HFF-Myc (cell line): ENCODE data around the gene LCN10.

Experiments used
- DNase-seq: peaks from one replicate; pipeline ENCODE4 v3.0.0-alpha.2; 2011; ENCODE audit warnings: low read depth; ENCODE audit errors: extremely low read depth
- H3K4me3 ChIP-seq: replicated peaks from 2 replicates; pipeline ENCODE4 v1.5.1; 2011; ENCODE audit warnings: low read depth, mild to moderate bottlenecking, control low read depth, low read length
- TF ChIP-seq, protein P1 (sequence below): IDR thresholded peaks from 2 replicates; pipeline ENCODE4 v1.5.1; 2012; ENCODE audit warnings: mild to moderate bottlenecking, low read depth, low read length, control low read depth; ENCODE audit errors: missing control alignments

Gene LCN10

DNA sequence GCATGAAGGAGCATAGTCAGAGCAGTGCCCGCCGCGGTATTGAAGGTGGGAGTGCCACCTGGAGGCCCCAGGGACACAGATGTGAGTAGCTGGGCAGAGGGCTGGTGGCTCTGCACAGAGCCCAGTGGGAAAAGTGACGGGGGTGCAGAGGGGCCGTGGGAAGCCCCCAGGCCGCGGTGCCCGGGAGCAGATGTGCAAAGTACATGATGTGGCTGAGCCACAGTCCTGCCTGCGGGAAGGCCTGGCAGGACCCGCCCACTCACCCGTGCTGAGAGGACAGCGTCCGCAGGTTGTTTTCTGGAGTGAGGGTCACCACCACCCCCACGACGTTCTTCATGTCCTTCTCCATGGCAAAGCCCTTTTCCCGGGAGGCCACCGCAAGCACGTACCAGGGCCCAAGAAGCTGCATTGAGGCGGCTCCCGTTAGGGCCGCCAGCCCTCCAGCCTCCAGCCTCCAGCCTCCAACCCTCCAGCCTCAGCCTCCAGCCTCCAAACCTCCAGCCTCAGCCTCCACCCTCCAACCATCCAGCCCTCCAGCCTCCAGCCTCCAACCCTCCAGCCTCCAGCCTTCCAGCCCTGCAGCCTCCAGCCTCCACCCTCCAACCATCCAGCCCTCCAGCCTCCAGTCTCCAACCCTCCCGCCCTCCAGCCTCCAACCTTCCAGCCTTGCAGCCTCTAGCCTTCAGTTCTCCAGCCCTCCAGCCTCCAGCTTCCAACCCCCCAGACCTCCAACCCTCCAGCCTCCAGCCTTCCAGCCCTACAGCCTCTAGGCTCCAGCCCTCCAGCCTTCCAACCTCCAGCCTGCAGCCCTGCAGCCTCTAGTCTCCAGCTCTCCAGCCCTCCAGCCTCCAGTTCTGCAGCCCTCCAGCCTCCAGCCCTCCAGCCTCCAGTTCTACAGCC is 4.7 kb upstream of the LCN10 start:
- H3K4me3 ChIP-seq: no peak overlapping the region
- DNase-seq: no peak
- TF ChIP-seq, protein P1, sequence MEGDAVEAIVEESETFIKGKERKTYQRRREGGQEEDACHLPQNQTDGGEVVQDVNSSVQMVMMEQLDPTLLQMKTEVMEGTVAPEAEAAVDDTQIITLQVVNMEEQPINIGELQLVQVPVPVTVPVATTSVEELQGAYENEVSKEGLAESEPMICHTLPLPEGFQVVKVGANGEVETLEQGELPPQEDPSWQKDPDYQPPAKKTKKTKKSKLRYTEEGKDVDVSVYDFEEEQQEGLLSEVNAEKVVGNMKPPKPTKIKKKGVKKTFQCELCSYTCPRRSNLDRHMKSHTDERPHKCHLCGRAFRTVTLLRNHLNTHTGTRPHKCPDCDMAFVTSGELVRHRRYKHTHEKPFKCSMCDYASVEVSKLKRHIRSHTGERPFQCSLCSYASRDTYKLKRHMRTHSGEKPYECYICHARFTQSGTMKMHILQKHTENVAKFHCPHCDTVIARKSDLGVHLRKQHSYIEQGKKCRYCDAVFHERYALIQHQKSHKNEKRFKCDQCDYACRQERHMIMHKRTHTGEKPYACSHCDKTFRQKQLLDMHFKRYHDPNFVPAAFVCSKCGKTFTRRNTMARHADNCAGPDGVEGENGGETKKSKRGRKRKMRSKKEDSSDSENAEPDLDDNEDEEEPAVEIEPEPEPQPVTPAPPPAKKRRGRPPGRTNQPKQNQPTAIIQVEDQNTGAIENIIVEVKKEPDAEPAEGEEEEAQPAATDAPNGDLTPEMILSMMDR: no peak

DNA sequence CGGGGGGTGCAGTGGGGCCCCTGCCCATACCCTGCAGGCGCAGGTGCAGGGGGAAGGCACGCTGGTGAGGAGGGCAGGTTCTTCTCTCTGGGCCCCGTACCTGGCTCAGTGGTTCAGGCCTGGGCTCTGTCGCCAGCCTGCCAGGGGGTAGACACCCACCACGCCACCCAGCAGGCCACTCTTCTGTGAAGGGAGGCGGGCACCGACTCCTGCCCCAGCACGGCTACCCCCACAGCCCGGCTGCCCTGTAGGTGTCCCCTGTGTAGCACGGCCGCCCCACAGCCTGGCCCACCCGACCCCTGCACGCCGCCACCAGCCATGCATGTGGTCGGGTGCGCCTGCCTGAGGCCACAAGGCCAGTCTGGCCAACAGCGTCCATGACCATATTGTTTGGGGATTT is 3.9 kb upstream of the LCN10 start:
- TF ChIP-seq, protein P1: no peak
- DNase-seq: no peak
- no peak overlapping the region for H3K4me3 ChIP-seq

DNA sequence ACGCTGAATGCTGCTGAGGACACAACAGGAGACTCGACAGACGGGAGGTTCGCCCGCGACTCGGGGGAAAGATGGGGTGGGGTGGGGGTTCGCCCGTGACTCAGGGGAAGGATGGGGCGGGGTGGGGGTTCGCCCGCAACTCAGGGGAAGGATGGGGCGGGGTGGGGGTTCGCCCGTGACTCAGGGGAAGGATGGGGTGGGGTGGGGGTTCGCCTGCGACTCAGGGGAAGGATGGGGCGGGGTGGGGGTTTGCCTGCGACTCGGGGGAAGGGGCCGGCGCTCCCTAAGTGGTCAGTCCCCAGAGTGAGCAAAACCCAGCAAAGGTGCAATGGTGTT is 3.4 kb upstream of the LCN10 start:
- no peak for DNase-seq
- H3K4me3 ChIP-seq: no peak overlapping the region
- TF ChIP-seq, protein P1: no peak

DNA sequence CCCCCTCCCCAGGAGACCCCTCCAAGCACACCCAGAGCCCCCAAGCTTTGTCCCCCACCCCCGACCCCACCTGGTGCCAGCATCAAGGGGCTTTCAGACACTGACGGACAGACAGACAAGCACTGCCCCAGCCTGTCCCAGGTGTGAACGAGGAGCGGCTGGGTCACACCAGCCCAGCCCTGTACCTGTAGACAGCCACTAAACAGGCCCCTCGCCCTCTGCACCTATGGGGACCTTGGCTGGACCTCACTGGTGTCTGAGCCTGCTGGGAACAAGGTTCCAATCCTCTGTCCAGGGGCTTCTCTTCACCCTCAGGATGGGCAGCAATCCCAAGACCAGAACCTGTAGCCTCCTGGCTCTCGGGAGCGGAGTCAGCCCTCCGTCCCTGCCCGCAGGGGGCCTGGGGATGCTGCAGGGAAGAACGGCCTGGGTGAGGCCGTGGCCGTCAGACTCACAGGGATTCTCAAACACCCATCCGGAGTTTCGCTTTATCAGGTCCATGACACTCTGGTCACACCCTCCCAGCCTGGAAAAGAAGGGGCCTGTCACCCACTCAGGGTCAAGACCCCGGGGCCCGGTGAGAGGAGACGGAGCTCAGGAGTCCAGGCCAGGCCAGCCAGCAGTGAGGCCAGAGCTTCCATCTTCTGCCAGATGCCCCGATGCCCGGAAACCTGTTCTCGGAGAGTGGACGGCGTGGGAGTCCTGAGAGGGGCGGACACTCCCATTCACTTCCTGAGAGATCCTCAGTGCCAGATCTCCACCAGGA is 2.8 kb upstream of the LCN10 start:
- H3K4me3 ChIP-seq: no peak overlapping the region
- no peak for DNase-seq
- TF ChIP-seq, protein P1: no peak

DNA sequence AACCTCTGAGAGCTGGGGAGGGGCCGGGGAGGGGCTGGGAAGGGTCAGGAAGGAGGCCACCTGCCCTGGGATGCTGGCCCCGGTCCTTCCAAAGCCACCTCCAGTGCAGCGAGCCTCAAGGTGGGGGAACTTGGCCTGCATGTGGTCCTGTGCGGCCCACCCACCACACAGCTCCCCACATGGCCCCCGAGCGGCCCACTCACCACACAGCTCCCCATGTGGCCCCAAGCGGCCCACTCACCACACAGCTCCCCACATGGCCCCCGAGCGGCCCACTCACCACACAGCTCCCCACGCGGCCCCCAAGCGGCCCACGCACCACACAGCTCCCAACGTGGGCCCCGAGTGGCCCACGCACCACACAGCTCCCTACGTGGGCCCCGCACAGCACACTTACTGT is 2.0 kb upstream of the LCN10 start:
- TF ChIP-seq, protein P1: no peak
- DNase-seq: no peak

DNA sequence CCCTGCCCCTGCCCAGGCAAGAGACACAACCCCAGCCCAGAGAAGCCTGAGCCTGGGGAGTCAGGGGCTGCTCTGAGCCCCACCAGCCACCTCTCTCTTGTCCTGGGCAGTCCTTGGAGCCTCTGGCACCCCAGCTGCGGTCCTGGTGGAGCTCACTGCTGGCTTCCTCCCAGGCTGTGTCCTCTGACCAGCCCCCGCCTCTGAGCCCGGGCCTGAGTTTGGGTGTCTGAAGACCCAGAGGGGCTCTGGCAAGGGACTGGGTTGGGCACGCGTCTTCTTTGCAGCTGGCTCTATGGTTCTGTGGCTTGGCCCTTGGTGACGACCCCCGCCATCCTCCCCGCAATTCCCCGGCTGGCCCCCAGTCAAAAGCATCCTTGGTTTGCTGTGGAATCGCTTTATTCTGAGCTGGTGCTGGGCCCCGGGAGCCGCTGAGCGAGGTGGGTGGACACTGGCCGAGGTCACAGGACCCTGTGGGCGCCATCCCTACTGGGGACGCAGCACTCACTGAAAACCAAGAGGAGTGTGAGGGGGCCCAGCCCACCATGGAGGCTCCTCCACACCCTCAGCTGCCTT is 985 bp upstream of the LCN10 start:
- DNase-seq: no peak
- TF ChIP-seq, protein P1: no peak
- H3K4me3 ChIP-seq: no peak overlapping the region

More for the DNA sequence above, 2.0 kb upstream of the LCN10 start:
- H3K4me3 ChIP-seq: no peak overlapping the region
